Liver (tissue), 9 donors: ENCODE measurements around the gene GPC3. TPM values are rescaled to one million over a fixed set of nuclear protein-coding genes. Genes with fewer than 3 reads are reported as not detected.

ENCODE experiments used
- DNase-seq: peaks from one replicate; pipeline ENCODE4 v3.0.0-alpha.2; 2017; ENCODE audit warnings: low spot score
- H3K27ac ChIP-seq, 2 donors: one replicate each; pipeline ENCODE4 v1.7.0; 2013; ENCODE audit warnings: inconsistent platforms in 2 of 2, low read length in 2 of 2, control low read depth in 1 of 2, low read depth in 1 of 2, mild to moderate bottlenecking in 1 of 2
- H3K27me3 ChIP-seq, 4 donors: one replicate each; pipeline versions ENCODE4 v1.6.1 to v1.7.0; 2013; ENCODE audit warnings: low read length in 3 of 4, inconsistent platforms in 1 of 4, mild to moderate bottlenecking in 1 of 4, moderate library complexity in 1 of 4; ENCODE audit not compliant: control insufficient read depth in 4 of 4, insufficient read depth in 4 of 4
- H3K36me3 ChIP-seq, 4 donors: one replicate each; pipeline versions ENCODE4 v1.6.1 to v1.7.0; 2013; ENCODE audit warnings: low read length in 3 of 4, mild to moderate bottlenecking in 3 of 4, low read depth in 1 of 4, moderate library complexity in 1 of 4; ENCODE audit not compliant: control insufficient read depth in 4 of 4, insufficient read depth in 3 of 4
- H3K4me1 ChIP-seq, 4 donors: one replicate each; pipeline versions ENCODE4 v1.6.1 to v1.7.0; 2013; ENCODE audit warnings: low read length in 3 of 4, mild to moderate bottlenecking in 3 of 4, moderate library complexity in 1 of 4; ENCODE audit not compliant: control insufficient read depth in 4 of 4, insufficient read depth in 4 of 4
- H3K4me3 ChIP-seq, 3 donors: one replicate each; pipeline versions ENCODE4 v1.6.1 to v1.7.0; 2013; ENCODE audit warnings: low read length in 3 of 3, control low read depth in 1 of 3, low read depth in 1 of 3, mild to moderate bottlenecking in 1 of 3
- H3K9ac ChIP-seq, 2 donors: one replicate each; pipeline ENCODE4 v1.7.0; 2013; ENCODE audit warnings: low read length in 2 of 2, mild to moderate bottlenecking in 2 of 2, moderate library complexity in 2 of 2, control low read depth in 1 of 2, low read depth in 1 of 2
- H3K9me3 ChIP-seq, 4 donors: one replicate each; pipeline versions ENCODE4 v1.6.1 to v1.7.0; 2013; ENCODE audit warnings: low read length in 3 of 4; ENCODE audit not compliant: control insufficient read depth in 4 of 4
- EGR1 ChIP-seq, 2 donors: IDR thresholded peaks; 2 replicates each; pipeline ENCODE4 v1.6.1; 2016 to 2018; ENCODE audit warnings: antibody characterized with exemption in 2 of 2, low read depth in 2 of 2
- FOXA1 ChIP-seq: IDR thresholded peaks from 2 replicates; pipeline ENCODE4 v1.6.1; 2016; ENCODE audit warnings: antibody characterized with exemption
- GABPA ChIP-seq, 2 donors: IDR thresholded peaks in 1 of 2; conservative IDR thresholded peaks in 1 of 2; 2 replicates each; pipeline ENCODE4 v1.6.1; 2016; ENCODE audit warnings: antibody characterized with exemption in 2 of 2, mild to moderate bottlenecking in 1 of 2, moderate library complexity in 1 of 2
- HNF4A ChIP-seq, 2 donors: conservative IDR thresholded peaks; 2 replicates each; pipeline ENCODE4 v1.6.1; 2016; ENCODE audit warnings: antibody characterized with exemption in 2 of 2, mild to moderate bottlenecking in 2 of 2
- HNF4G ChIP-seq: IDR thresholded peaks from 2 replicates; pipeline ENCODE4 v1.6.1; 2016; ENCODE audit warnings: antibody characterized with exemption
- JUND ChIP-seq, 2 donors: IDR thresholded peaks; 2 replicates each; pipeline ENCODE4 v1.6.1; 2016; ENCODE audit warnings: antibody characterized with exemption in 2 of 2
- NR2F2 ChIP-seq: IDR thresholded peaks from 2 replicates; pipeline ENCODE4 v1.6.1; 2016; ENCODE audit warnings: antibody characterized with exemption
- RAD21 ChIP-seq, 2 donors: IDR thresholded peaks; 2 replicates each; pipeline ENCODE4 v1.6.1; 2016; ENCODE audit warnings: antibody characterized with exemption in 2 of 2, mild to moderate bottlenecking in 2 of 2
- RXRA ChIP-seq, 2 donors: IDR thresholded peaks; 2 replicates each; pipeline ENCODE4 v1.6.1; 2017 to 2018; ENCODE audit warnings: antibody characterized with exemption in 2 of 2, mild to moderate bottlenecking in 1 of 2
- YY1 ChIP-seq: IDR thresholded peaks from 2 replicates; pipeline ENCODE4 v1.6.1; 2016; ENCODE audit warnings: antibody characterized with exemption, mild to moderate bottlenecking
- WGBS: extraction: QIAGEN DNeasy Blood & Tissue Kit; methylation state at CpG from one replicate; pipeline ENCODE4 v1.1.7; 2013; 5-methylcytosine and 5-hydroxymethylcytosine counted together
- polyA plus RNA-seq, 2 donors: library from polyadenylated mRNA; stranded (reverse) in 1 of 2; unstranded in 1 of 2; fragments of 200-250 nt in 1 of 2; fragments of >200 nt in 1 of 2; fragmentation: Nextera tagmentation in 1 of 2; extraction: Ambion mirVana in 1 of 2; gene quantifications; one replicate each; pipeline versions ENCODE4 v1.2.1 to v1.2.3, GENCODE V29; 2013 to 2015
- total RNA-seq, 2 donors: library from RNA; depleted of rRNA; stranded (reverse); fragments of >200 nt; gene quantifications; one replicate each; pipeline ENCODE4 v1.2.3, GENCODE V29; 2014
- TF ChIP-seq, protein P1 (sequence below): IDR thresholded peaks from 2 replicates; pipeline ENCODE4 v1.6.1; 2016; ENCODE audit warnings: antibody characterized with exemption
- TF ChIP-seq, protein P2 (sequence below): IDR thresholded peaks from 2 replicates; pipeline ENCODE4 v1.6.1; 2016; ENCODE audit warnings: antibody characterized with exemption
- TF ChIP-seq, protein P3 (sequence below): IDR thresholded peaks from 2 replicates; pipeline ENCODE4 v1.6.1; 2016; ENCODE audit warnings: antibody characterized with exemption
- TF ChIP-seq, protein P4 (sequence below): fragments of 150-350 bp; IDR thresholded peaks from 2 replicates; pipeline ENCODE4 v1.5.1; 2017; ENCODE audit warnings: improper control_type of control experiment, low read depth, low read length; ENCODE audit not compliant: missing input control
- TF ChIP-seq, protein P5 (sequence below): IDR thresholded peaks from 2 replicates; pipeline ENCODE4 v1.6.1; 2016; ENCODE audit warnings: antibody characterized with exemption, mild to moderate bottlenecking
- donor health status: healthy.
- donor health status: healthy.
- donor health status: healthy.
- donor health status: healthy.
- donor health status: healthy.

GPC3 gene
- total and polyA plus RNA-seq, 4 donors, result 0.40 to 1,133 (median 1.5) TPM

DNA sequence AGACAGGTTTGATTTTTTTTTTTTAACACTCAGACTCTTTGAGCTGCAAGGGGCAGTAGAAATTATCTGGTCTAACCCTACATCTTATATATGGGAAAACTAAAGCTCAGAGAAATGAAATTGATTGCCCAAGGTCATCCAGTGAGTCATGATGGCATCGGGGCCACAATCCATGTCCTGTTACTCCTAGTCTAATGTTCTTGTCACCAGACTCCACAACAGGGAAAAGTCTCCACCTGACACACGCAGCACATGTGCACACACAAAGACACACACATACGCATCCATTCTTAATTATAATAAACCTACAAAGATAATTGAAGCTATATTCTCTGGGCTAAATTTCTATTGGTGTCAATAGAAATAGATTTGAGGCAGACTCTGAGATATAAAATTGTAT is 48.4 kb downstream of the GPC3 start (continued):
- no peak for TF ChIP-seq HNF4A (conservative IDR thresholded peaks at IDR 0.05)
- TF ChIP-seq, protein P1, sequence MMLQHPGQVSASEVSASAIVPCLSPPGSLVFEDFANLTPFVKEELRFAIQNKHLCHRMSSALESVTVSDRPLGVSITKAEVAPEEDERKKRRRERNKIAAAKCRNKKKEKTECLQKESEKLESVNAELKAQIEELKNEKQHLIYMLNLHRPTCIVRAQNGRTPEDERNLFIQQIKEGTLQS, result no peak

DNA sequence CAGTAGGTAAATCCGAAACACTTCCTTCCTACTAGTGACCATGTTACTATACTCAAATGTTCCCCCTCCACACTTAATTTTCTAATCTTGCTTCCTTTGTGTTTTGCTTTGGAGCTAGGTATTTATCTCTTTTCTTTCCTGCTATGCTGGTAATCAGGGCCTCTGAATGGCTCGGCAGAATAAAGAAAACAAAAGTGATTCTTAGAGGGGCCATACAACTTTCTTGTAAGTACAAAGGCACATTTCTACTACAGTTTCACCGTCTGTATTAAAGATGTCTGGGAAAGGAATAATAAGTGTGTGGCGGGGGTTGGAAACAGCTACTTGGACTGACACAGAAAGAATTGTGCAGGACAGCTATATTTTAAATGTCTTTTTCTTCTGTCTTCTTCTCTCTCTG is 50.3 kb downstream of the GPC3 start:
- H3K27ac ChIP-seq, result no peak overlapping the region
- no peaks in the 10 kb centered on the region for H3K9me3 ChIP-seq
- no peaks in the 10 kb centered on the region for H3K36me3 ChIP-seq
- H3K27me3 ChIP-seq, result no peaks in the 10 kb centered on the region
- H3K4me1 ChIP-seq, result no peaks in the 10 kb centered on the region
- no peak for TF ChIP-seq HNF4G
- TF ChIP-seq FOXA1, result no peak
- no peak for TF ChIP-seq GABPA (IDR thresholded peaks at IDR 0.05 in 1 of 2, conservative IDR thresholded peaks at IDR 0.05 in 1 of 2)
- no peak for TF ChIP-seq YY1
- no peak for TF ChIP-seq RAD21 (IDR thresholded peaks at IDR 0.05)
- TF ChIP-seq, protein P2, sequence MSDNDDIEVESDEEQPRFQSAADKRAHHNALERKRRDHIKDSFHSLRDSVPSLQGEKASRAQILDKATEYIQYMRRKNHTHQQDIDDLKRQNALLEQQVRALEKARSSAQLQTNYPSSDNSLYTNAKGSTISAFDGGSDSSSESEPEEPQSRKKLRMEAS, result no peak
- TF ChIP-seq, protein P3, sequence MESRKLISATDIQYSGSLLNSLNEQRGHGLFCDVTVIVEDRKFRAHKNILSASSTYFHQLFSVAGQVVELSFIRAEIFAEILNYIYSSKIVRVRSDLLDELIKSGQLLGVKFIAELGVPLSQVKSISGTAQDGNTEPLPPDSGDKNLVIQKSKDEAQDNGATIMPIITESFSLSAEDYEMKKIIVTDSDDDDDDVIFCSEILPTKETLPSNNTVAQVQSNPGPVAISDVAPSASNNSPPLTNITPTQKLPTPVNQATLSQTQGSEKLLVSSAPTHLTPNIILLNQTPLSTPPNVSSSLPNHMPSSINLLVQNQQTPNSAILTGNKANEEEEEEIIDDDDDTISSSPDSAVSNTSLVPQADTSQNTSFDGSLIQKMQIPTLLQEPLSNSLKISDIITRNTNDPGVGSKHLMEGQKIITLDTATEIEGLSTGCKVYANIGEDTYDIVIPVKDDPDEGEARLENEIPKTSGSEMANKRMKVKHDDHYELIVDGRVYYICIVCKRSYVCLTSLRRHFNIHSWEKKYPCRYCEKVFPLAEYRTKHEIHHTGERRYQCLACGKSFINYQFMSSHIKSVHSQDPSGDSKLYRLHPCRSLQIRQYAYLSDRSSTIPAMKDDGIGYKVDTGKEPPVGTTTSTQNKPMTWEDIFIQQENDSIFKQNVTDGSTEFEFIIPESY, result no peak
- TF ChIP-seq EGR1 (IDR thresholded peaks at IDR 0.05; ENCODE audit: low read depth in 2 of 2), result no peak
- TF ChIP-seq, protein P4, sequence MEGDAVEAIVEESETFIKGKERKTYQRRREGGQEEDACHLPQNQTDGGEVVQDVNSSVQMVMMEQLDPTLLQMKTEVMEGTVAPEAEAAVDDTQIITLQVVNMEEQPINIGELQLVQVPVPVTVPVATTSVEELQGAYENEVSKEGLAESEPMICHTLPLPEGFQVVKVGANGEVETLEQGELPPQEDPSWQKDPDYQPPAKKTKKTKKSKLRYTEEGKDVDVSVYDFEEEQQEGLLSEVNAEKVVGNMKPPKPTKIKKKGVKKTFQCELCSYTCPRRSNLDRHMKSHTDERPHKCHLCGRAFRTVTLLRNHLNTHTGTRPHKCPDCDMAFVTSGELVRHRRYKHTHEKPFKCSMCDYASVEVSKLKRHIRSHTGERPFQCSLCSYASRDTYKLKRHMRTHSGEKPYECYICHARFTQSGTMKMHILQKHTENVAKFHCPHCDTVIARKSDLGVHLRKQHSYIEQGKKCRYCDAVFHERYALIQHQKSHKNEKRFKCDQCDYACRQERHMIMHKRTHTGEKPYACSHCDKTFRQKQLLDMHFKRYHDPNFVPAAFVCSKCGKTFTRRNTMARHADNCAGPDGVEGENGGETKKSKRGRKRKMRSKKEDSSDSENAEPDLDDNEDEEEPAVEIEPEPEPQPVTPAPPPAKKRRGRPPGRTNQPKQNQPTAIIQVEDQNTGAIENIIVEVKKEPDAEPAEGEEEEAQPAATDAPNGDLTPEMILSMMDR, result no peak
- TF ChIP-seq, protein P1, result no peak
- TF ChIP-seq HNF4A (conservative IDR thresholded peaks at IDR 0.05), result no peak
- no peak overlapping the region for H3K4me3 ChIP-seq
- WGBS, result 81% methylated on average over 4 of the region's 4 CpGs
- DNase-seq, result no peak
- H3K9ac ChIP-seq, result no peak overlapping the region

DNA sequence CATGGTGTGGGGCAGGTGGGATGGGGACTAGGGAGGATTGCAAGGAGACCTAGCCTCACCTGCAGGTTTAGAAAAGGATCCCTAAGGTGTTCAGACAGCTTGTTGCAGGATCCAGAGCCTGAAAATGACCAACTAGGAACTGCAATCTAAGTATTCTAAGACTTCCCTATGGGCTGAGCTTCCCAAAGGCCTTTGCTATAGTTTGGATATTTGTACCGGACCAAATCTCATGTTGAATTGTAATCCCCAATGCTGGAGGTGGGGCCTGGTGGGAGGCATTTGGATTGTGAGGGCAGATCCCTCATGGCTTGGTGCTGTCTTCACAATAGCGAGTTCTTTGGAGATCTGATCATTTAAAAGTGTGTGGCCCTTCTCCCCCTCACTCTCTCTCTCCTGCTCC is 52.1 kb downstream of the GPC3 start:
- Histone ChIP-seq H3K4me3 (no peak overlapping the region), H3K27me3 (no peaks in the 10 kb centered on the region), H3K9ac (no peak overlapping the region), H3K9me3 (no peaks in the 10 kb centered on the region), H3K36me3 (no peaks in the 10 kb centered on the region), H3K27ac (no peak overlapping the region), H3K4me1 (no peaks in the 10 kb centered on the region)
- TF ChIP-seq YY1 (no peak), RAD21 (IDR thresholded peaks at IDR 0.05) (no peak), GABPA (IDR thresholded peaks at IDR 0.05 in 1 of 2, conservative IDR thresholded peaks at IDR 0.05 in 1 of 2) (no peak), RXRA (IDR thresholded peaks at IDR 0.05) (no peak), JUND (IDR thresholded peaks at IDR 0.05) (no peak), FOXA1 (no peak), NR2F2 (no peak), EGR1 (IDR thresholded peaks at IDR 0.05; ENCODE audit: low read depth in 2 of 2) (no peak)
- TF ChIP-seq, protein P3, result no peak
- TF ChIP-seq, protein P2, result no peak
- TF ChIP-seq, protein P4, result no peak
- TF ChIP-seq, protein P5, sequence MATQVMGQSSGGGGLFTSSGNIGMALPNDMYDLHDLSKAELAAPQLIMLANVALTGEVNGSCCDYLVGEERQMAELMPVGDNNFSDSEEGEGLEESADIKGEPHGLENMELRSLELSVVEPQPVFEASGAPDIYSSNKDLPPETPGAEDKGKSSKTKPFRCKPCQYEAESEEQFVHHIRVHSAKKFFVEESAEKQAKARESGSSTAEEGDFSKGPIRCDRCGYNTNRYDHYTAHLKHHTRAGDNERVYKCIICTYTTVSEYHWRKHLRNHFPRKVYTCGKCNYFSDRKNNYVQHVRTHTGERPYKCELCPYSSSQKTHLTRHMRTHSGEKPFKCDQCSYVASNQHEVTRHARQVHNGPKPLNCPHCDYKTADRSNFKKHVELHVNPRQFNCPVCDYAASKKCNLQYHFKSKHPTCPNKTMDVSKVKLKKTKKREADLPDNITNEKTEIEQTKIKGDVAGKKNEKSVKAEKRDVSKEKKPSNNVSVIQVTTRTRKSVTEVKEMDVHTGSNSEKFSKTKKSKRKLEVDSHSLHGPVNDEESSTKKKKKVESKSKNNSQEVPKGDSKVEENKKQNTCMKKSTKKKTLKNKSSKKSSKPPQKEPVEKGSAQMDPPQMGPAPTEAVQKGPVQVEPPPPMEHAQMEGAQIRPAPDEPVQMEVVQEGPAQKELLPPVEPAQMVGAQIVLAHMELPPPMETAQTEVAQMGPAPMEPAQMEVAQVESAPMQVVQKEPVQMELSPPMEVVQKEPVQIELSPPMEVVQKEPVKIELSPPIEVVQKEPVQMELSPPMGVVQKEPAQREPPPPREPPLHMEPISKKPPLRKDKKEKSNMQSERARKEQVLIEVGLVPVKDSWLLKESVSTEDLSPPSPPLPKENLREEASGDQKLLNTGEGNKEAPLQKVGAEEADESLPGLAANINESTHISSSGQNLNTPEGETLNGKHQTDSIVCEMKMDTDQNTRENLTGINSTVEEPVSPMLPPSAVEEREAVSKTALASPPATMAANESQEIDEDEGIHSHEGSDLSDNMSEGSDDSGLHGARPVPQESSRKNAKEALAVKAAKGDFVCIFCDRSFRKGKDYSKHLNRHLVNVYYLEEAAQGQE, result no peak
- no peak for DNase-seq
- 95% methylated on average over 2 of the region's 2 CpGs for WGBS
